Neutrophil (primary cell): Measurements from ENCODE around the gene SPON1.

Experiments used
- H3K27ac ChIP-seq: fragments of 200-600 bp; sonication (generic); 2 replicates; pipeline ENCODE4 v1.5.1; 2016; ENCODE audit warnings: mild to moderate bottlenecking, moderate library complexity
- H3K27me3 ChIP-seq: fragments of 200-600 bp; sonication (generic); 2 replicates; pipeline ENCODE4 v1.6.0; 2016; ENCODE audit warnings: mild to moderate bottlenecking
- H3K36me3 ChIP-seq: fragments of 200-600 bp; sonication (generic); 2 replicates; pipeline ENCODE4 v1.5.1; 2017
- H3K4me1 ChIP-seq, 2 experiments: fragments of 200-600 bp in 1 of 2; sonication (generic) in 1 of 2; 1 replicate in 1 of 2; 2 replicates in 1 of 2; pipeline versions ENCODE4 v1.5.1 to v1.6.1; 2013 to 2016; ENCODE audit warnings: low read depth in 1 of 2, low read length in 1 of 2, mild to moderate bottlenecking in 1 of 2, moderate library complexity in 1 of 2; ENCODE audit not compliant: control insufficient read depth in 1 of 2, insufficient read depth in 1 of 2
- H3K4me3 ChIP-seq, 2 experiments: fragments of 200-600 bp in 1 of 2; sonication (generic) in 1 of 2; 1 replicate in 1 of 2; 2 replicates in 1 of 2; pipeline ENCODE4 v1.5.1; 2013 to 2016; ENCODE audit warnings: low read depth in 1 of 2, low read length in 1 of 2, mild to moderate bottlenecking in 1 of 2, moderate library complexity in 1 of 2
- H3K9me3 ChIP-seq: fragments of 200-600 bp; sonication (generic); 2 replicates; pipeline ENCODE4 v1.5.1; 2016
- TF ChIP-seq, protein P1 (sequence below): fragments of 200-600 bp; sonication (generic); IDR thresholded peaks from 2 replicates; pipeline ENCODE4 v1.5.1; 2016; ENCODE audit warnings: antibody characterized with exemption

SPON1 gene

DNA sequence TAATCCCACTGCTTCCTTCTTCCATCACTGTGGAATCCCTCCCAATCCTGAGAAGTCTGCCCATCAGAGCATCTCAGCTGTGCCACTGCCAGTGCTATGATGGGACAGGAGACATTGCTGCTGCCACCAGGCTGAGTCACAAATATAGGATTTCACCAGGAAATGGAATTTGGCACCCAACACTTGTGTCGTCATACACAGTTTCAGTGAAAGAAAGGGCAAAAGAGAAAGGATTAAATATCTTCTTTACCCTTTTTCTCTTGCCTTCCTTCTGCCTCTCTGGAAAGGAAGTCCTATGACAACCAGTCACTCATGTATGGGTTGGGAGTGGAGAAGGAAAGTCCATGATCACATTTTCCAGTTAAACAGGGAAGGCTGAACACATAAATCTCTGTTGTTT lies 133.4 kb downstream of the SPON1 start:
- no peaks in the 10 kb centered on the region for H3K36me3 ChIP-seq
- no peaks in the 10 kb centered on the region for H3K9me3 ChIP-seq
- H3K4me3 ChIP-seq, result no peak overlapping the region
- H3K27ac ChIP-seq, result no peak overlapping the region
- no peaks in the 10 kb centered on the region for H3K27me3 ChIP-seq
- TF ChIP-seq, protein P1, sequence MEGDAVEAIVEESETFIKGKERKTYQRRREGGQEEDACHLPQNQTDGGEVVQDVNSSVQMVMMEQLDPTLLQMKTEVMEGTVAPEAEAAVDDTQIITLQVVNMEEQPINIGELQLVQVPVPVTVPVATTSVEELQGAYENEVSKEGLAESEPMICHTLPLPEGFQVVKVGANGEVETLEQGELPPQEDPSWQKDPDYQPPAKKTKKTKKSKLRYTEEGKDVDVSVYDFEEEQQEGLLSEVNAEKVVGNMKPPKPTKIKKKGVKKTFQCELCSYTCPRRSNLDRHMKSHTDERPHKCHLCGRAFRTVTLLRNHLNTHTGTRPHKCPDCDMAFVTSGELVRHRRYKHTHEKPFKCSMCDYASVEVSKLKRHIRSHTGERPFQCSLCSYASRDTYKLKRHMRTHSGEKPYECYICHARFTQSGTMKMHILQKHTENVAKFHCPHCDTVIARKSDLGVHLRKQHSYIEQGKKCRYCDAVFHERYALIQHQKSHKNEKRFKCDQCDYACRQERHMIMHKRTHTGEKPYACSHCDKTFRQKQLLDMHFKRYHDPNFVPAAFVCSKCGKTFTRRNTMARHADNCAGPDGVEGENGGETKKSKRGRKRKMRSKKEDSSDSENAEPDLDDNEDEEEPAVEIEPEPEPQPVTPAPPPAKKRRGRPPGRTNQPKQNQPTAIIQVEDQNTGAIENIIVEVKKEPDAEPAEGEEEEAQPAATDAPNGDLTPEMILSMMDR, result no peak
- no peaks in the 10 kb centered on the region for H3K4me1 ChIP-seq

DNA sequence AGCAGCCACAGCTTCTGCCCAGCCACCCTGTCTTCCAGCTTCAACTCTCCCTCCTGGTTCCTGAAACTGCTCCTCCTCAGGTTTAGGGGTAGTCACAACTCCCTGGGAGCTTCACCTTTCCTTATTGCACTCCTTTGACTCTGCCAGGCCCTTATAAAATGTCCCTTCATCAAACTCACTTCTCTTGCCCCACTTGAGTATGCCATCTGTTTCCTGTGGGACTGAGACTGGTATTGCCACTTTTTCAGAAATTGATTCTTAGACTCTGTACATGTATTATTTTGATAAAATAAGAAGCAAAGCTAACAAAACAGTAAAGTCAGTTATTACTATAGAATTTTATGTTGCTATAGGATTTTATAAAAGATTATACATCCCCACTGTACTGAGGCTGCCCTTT lies 134.1 kb downstream of the SPON1 start:
- H3K36me3 ChIP-seq, result no peaks in the 10 kb centered on the region
- no peaks in the 10 kb centered on the region for H3K4me1 ChIP-seq
- TF ChIP-seq, protein P1, result no peak
- H3K27ac ChIP-seq, result no peak overlapping the region
- H3K27me3 ChIP-seq, result no peaks in the 10 kb centered on the region
- H3K4me3 ChIP-seq, result no peak overlapping the region
- no peaks in the 10 kb centered on the region for H3K9me3 ChIP-seq

DNA sequence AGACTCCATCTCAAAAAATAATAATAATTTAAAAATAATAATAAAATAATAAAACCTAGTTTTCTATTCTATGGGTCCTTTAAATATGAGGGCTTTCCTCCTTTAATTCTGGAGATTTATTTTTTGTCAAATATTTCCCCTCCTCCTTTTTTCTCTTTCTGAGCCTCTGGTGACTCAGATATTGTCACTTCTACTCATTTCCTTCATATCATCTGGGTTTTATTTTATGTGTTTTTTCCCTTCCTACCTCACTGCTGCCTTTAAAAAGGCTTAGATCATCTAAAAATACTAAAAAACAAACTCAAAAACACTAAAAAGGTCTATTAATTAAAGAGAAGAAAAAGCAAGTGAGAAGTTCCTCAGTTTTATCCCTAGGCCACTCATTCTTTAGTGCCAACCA lies 138.9 kb downstream of the SPON1 start:
- Histone ChIP-seq H3K4me3 (no peak overlapping the region), H3K9me3 (no peaks in the 10 kb centered on the region), H3K4me1 (no peaks in the 10 kb centered on the region), H3K27me3 (no peaks in the 10 kb centered on the region), H3K27ac (no peak overlapping the region), H3K36me3 (no peaks in the 10 kb centered on the region)
- TF ChIP-seq, protein P1, result no peak

DNA sequence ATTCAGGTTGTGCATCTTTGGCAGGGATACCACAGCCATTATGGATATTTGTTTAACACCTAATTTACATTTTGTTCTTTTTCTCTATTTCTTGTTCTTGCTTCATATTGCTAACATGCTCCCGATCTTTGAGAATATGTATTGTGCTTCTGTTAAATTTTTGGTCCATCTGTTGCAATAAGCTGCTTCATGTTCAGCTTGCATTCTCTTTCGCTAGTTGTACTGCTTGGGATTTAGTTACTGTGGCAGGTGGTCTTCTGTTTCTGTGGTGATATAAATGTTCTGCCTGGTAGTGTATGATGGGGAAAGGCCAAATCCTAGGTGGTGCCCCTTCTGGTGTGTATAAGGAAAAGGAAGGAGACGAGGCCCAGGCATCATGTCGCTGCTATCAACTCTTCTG lies 140.2 kb downstream of the SPON1 start:
- no peaks in the 10 kb centered on the region for H3K36me3 ChIP-seq
- no peaks in the 10 kb centered on the region for H3K4me1 ChIP-seq
- H3K27ac ChIP-seq, result no peak overlapping the region
- no peak overlapping the region for H3K4me3 ChIP-seq
- no peaks in the 10 kb centered on the region for H3K9me3 ChIP-seq
- no peaks in the 10 kb centered on the region for H3K27me3 ChIP-seq
- TF ChIP-seq, protein P1, result no peak

DNA sequence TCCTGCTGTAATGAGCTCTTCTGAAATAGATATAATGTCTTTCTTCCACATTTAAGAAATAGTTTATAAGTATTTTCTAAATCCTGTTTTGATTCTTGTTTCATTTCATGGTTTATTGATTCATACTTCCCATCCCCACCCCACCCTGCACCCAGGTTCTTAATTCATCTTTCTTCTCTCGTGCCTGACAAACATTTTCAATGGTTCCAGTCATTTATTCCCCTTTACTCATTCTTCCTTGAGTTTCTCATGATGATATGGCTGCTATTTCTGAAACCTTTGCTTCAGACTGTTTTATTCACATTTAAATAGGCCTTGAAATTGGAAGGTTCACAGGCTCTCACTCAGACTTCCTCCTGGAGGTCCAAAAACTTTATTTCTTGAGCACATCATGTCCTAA lies 142.9 kb downstream of the SPON1 start:
- Histone ChIP-seq H3K27ac (no peak overlapping the region), H3K9me3 (no peaks in the 10 kb centered on the region), H3K27me3 (no peaks in the 10 kb centered on the region), H3K4me3 (no peak overlapping the region), H3K4me1 (no peaks in the 10 kb centered on the region), H3K36me3 (no peaks in the 10 kb centered on the region)
- TF ChIP-seq, protein P1, result no peak
